ENCODE results near the gene HORMAD2. TPM values are rescaled to one million over a fixed set of nuclear protein-coding genes. Genes with fewer than 3 reads are reported as not detected.

Gene HORMAD2
- total and polyA plus RNA-seq, 2 donors (not counting 1 experiment from before 2014, with no cell fraction given) = not detected

DNA sequence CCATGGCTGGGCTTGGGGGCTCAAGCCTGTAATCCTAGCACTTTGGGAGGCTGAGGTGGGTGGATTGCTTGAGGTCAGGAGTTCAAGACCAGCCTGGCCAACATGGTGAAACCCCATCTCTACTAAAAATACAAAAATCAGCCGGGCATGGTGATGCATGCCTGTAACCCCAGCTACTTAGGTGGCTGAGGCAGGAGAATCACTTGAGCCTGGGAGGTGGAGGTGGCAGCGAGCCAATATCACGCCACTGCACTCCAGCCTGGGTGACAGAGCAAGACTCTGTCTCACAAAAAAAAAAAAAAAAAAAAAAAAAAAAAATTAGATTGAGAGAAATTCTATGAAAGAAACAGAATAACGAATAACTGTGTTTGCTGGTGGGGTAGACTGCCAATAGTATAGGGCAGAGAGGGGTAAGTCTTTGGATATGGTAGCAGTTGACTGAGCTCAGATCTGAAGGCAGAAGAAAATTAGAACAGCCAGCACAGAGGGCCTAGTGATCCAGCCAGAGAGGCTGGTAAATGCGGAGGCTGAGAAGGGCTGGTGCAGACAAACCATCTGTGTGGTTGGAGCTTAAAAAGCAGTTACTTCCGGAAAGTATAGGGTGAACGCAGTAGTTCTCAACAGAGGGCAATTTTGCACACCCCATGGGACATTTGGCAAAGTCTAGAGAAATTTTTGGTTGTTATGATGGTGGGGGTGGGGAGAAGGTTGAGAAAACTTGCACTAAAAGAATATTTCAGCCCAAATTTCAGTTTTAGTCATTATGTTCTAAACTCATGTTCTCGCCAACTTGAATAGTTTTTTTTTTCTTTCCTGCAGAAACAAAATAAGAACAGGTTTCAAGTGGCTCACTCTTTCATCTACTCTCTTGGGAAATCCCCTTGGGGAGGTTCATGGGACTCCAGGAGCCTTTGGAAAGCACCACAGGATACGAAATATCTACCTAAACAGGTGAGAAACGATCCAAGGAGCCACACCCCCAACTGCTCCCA lies 1.6 kb upstream of the HORMAD2 start:
- Histone ChIP-seq H3K27ac (ENCODE audit: low read length in 2 of 2) (no peak overlapping the region), H3K27me3 (replicated peaks in 1 of 4; ENCODE audit: control extremely low read depth in 1 of 4, control insufficient read depth in 3 of 4, insufficient read depth in 4 of 4, low read length in 3 of 4) (peaks cover 0 to 18% (median 4%) of the 10 kb centered on the region in 4 experiments), H3K79me2 (ENCODE audit: control insufficient read depth, insufficient read depth, low read length) (no peaks in the 10 kb centered on the region), H3K4me1 (ENCODE audit: control insufficient read depth in 2 of 2, insufficient read depth in 2 of 2, low read length in 2 of 2) (peaks cover 0 to 19% of the 10 kb centered on the region in 2 donors), H4K20me1 (ENCODE audit: control insufficient read depth, insufficient read depth, low read length, poor library complexity, severe bottlenecking) (no peaks in the 10 kb centered on the region), H3K9ac (ENCODE audit: low read length) (no peak overlapping the region), H2AFZ (ENCODE audit: insufficient read depth, low read depth, low read length, poor library complexity, severe bottlenecking) (peak overlapping the region; percentile 38), H3K4me3 (ENCODE audit: control extremely low read depth in 1 of 5, extremely low read depth in 1 of 5, insufficient read depth in 1 of 5, low read depth in 2 of 5, low read length in 4 of 5) (no peak overlapping the region), H3K36me3 (replicated peaks in 1 of 2; ENCODE audit: control extremely low read depth in 1 of 2, control insufficient read depth in 1 of 2, extremely low read depth in 1 of 2, insufficient read depth in 2 of 2, low read length in 1 of 2) (no peaks in the 10 kb centered on the region), H3K9me3 (ENCODE audit: control extremely low read depth in 1 of 3, control insufficient read depth in 2 of 3, insufficient read depth in 1 of 3, low read length in 2 of 3) (peaks cover 0 to 14% (median 0%) of the 10 kb centered on the region in 3 donors), H3K4me2 (replicated peaks; ENCODE audit: low read depth, low read length, poor library complexity, severe bottlenecking) (peak overlapping the region; percentile 36)
- ATAC-seq (ENCODE audit: low read depth) (no peak), DNase-seq (peak; percentile 15)
- H3K4me1 Mint-ChIP-seq = peaks cover 12% of the 10 kb centered on the region
- ChIA-PET CTCF (interaction anchor here (0.7 kb wide), 1 partner anchor 1211 kb away, joined by 4 read pairs; no protein-coding TSS in a partner anchor), POLR2A (interaction anchor here (0.7 kb wide), 1 partner anchor 729 kb away, joined by 8 read pairs; no protein-coding TSS in a partner anchor)
- TF ChIP-seq EZH2 (IDR thresholded peaks at IDR 0.05; ENCODE audit: borderline replicate concordance, insufficient read depth, low read depth, low read length, poor library complexity, severe bottlenecking) = no peak
- TF ChIP-seq, protein P1, sequence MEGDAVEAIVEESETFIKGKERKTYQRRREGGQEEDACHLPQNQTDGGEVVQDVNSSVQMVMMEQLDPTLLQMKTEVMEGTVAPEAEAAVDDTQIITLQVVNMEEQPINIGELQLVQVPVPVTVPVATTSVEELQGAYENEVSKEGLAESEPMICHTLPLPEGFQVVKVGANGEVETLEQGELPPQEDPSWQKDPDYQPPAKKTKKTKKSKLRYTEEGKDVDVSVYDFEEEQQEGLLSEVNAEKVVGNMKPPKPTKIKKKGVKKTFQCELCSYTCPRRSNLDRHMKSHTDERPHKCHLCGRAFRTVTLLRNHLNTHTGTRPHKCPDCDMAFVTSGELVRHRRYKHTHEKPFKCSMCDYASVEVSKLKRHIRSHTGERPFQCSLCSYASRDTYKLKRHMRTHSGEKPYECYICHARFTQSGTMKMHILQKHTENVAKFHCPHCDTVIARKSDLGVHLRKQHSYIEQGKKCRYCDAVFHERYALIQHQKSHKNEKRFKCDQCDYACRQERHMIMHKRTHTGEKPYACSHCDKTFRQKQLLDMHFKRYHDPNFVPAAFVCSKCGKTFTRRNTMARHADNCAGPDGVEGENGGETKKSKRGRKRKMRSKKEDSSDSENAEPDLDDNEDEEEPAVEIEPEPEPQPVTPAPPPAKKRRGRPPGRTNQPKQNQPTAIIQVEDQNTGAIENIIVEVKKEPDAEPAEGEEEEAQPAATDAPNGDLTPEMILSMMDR (IDR thresholded peaks at IDR 0.05) = no peak
- peak overlapping the region; percentile 65 for H3K4me3 Mint-ChIP-seq
- H3K9me3 Mint-ChIP-seq (ENCODE audit: insufficient read depth) = no peaks in the 10 kb centered on the region
- no peak overlapping the region for H3K27ac Mint-ChIP-seq
- intact Hi-C loops (cut with micrococcal nuclease) = no loop called here
- 50% methylated on average over 4 of the region's 10 CpGs for whole genome bisulfite sequencing (ENCODE audit: insufficient coverage)
- H3K27me3 Mint-ChIP-seq = peaks cover 32% of the 10 kb centered on the region

DNA sequence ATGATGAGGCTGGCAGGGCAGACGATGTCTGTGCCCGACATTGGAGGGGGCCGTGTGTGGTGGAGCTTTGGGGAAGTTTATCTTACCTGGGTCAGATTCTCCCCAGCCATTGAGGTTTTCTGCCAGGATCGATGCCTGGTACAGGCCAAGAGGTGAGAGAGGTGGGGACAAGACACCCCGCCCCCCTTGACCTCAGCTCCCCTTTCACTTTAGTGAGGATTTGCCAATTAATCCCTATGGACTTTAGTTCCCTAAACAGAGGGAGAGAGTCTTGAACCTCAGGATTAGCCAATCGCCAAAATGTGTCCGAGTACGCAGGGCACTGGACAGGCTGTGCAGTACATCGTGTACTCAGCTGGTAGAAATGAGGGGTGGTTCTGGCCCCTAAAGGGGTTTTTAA lies 541 bp downstream of the HORMAD2 start:
- H2AFZ ChIP-seq (ENCODE audit: insufficient read depth, low read depth, low read length, poor library complexity, severe bottlenecking) = peak overlapping the region; percentile 44
- H3K4me3 Mint-ChIP-seq = peak overlapping the region; percentile 67
- DNase-seq (no peak), ATAC-seq (ENCODE audit: low read depth) (no peak)
- TF ChIP-seq, protein P1 (IDR thresholded peaks at IDR 0.05) = no peak
- TF ChIP-seq EZH2 (IDR thresholded peaks at IDR 0.05; ENCODE audit: borderline replicate concordance, insufficient read depth, low read depth, low read length, poor library complexity, severe bottlenecking) = no peak
- no peak overlapping the region for H3K27ac Mint-ChIP-seq
- H3K4me1 ChIP-seq (ENCODE audit: control insufficient read depth in 2 of 2, insufficient read depth in 2 of 2, low read length in 2 of 2) = peaks cover 0 to 19% of the 10 kb centered on the region in 2 donors
- no peak overlapping the region for H3K9ac ChIP-seq (ENCODE audit: low read length)
- no peaks in the 10 kb centered on the region for H3K79me2 ChIP-seq (ENCODE audit: control insufficient read depth, insufficient read depth, low read length)
- no peaks in the 10 kb centered on the region for H4K20me1 ChIP-seq (ENCODE audit: control insufficient read depth, insufficient read depth, low read length, poor library complexity, severe bottlenecking)
- H3K27ac ChIP-seq (ENCODE audit: low read length in 2 of 2) = no peak overlapping the region
- H3K9me3 ChIP-seq (ENCODE audit: control extremely low read depth in 1 of 3, control insufficient read depth in 2 of 3, insufficient read depth in 1 of 3, low read length in 2 of 3) = peaks cover 1 to 20% (median 6%) of the 10 kb centered on the region in 3 donors
- H3K4me1 Mint-ChIP-seq = peaks cover 12% of the 10 kb centered on the region
- intact Hi-C loops (cut with micrococcal nuclease) = no loop called here
- ChIA-PET CTCF (no interaction called here), POLR2A (no interaction called here)
- no peak overlapping the region for H3K4me3 ChIP-seq (ENCODE audit: control extremely low read depth in 1 of 5, extremely low read depth in 1 of 5, insufficient read depth in 1 of 5, low read depth in 2 of 5, low read length in 4 of 5)
- H3K9me3 Mint-ChIP-seq (ENCODE audit: insufficient read depth) = peaks cover 3% of the 10 kb centered on the region
- no peaks in the 10 kb centered on the region for H3K36me3 ChIP-seq (replicated peaks in 1 of 2; ENCODE audit: control extremely low read depth in 1 of 2, control insufficient read depth in 1 of 2, extremely low read depth in 1 of 2, insufficient read depth in 2 of 2, low read length in 1 of 2)
- peaks cover 34% of the 10 kb centered on the region for H3K27me3 Mint-ChIP-seq
- peaks cover 0 to 20% (median 7%) of the 10 kb centered on the region in 4 experiments for H3K27me3 ChIP-seq (replicated peaks in 1 of 4; ENCODE audit: control extremely low read depth in 1 of 4, control insufficient read depth in 3 of 4, insufficient read depth in 4 of 4, low read length in 3 of 4)
- 88% methylated on average over 7 of the region's 9 CpGs for WGBS (ENCODE audit: insufficient coverage)
- H3K4me2 ChIP-seq (replicated peaks; ENCODE audit: low read depth, low read length, poor library complexity, severe bottlenecking) = no peak overlapping the region

Measured in B cell (primary cell).